KG1 (cell line): ENCODE measurements around the gene MRFAP1.
"Not testable (repeated sequence)": the region's sequence is repeated elsewhere in the genome, so short reads cannot be mapped to it uniquely, and the experiment has no call there.

ENCODE experiments used
- DNase-seq: peaks from one replicate; lab custom pipeline; 2025; lab: John Stamatoyannopoulos, UW

Gene MRFAP1

GRCh38 chr4:6610856-6611430 lies 29.5 kb upstream of the MRFAP1 start:
- no peak for DNase-seq

GRCh38 chr4:6612961-6613675 lies 27.4 kb upstream of the MRFAP1 start:
- no peak for DNase-seq

GRCh38 chr4:6613676-6614651 lies 26.5 kb upstream of the MRFAP1 start:
- DNase-seq = no peak

- no peak for DNase-seq
These were observed 25.7 kb upstream of the MRFAP1 start for GRCh38 chr4:6614701-6615230.

- DNase-seq = no peak
These were observed 24.1 kb upstream of the MRFAP1 start for GRCh38 chr4:6616087-6616995.

GRCh38 chr4:6617246-6617645 lies 23.2 kb upstream of the MRFAP1 start:
- no peak for DNase-seq

GRCh38 chr4:6618386-6619115 lies 21.9 kb upstream of the MRFAP1 start:
- no peak for DNase-seq

GRCh38 chr4:6619116-6619465 lies 21.4 kb upstream of the MRFAP1 start:
- no peak for DNase-seq

GRCh38 chr4:6619466-6620255 lies 20.8 kb upstream of the MRFAP1 start:
- no peak for DNase-seq

GRCh38 chr4:6620296-6620695 lies 20.2 kb upstream of the MRFAP1 start:
- DNase-seq = no peak

- DNase-seq = no peak
These were observed 19.5 kb upstream of the MRFAP1 start for GRCh38 chr4:6620891-6621555.

GRCh38 chr4:6621556-6621927 lies 18.9 kb upstream of the MRFAP1 start:
- no peak for DNase-seq

- DNase-seq = no peak
These were observed 17.7 kb upstream of the MRFAP1 start for GRCh38 chr4:6622744-6623143.

- no peak for DNase-seq
These were observed 15.2 kb upstream of the MRFAP1 start for GRCh38 chr4:6625256-6625655.

GRCh38 chr4:6626066-6626465 lies 14.4 kb upstream of the MRFAP1 start:
- DNase-seq = no peak

GRCh38 chr4:6627832-6628231 lies 12.7 kb upstream of the MRFAP1 start:
- no peak for DNase-seq

GRCh38 chr4:6628484-6628883 lies 12.0 kb upstream of the MRFAP1 start:
- not testable (repeated sequence) for DNase-seq

GRCh38 chr4:6632125-6632524 lies 8.4 kb upstream of the MRFAP1 start:
- no peak for DNase-seq

GRCh38 chr4:6633091-6633906 lies 7.2 kb upstream of the MRFAP1 start:
- peak; percentile 44 for DNase-seq
